ENCODE results near the gene KDM7A.

Gene KDM7A

GRCh38 chr7:140053812-140054539 is 122.8 kb downstream of the KDM7A start:
- no peak for DNase-seq

GRCh38 chr7:140051820-140052219 is 125.0 kb downstream of the KDM7A start:
- DNase-seq = no peak

- DNase-seq = no peak
Observed at GRCh38 chr7:140050100-140050499, 126.7 kb downstream of the KDM7A start.

- no peak for DNase-seq
Observed at GRCh38 chr7:140049339-140050024, 127.3 kb downstream of the KDM7A start.

- DNase-seq = no peak
Observed at GRCh38 chr7:140048989-140049338, 127.8 kb downstream of the KDM7A start.

- DNase-seq = no peak
Observed at GRCh38 chr7:140048138-140048537, 128.6 kb downstream of the KDM7A start.

- DNase-seq = no peak
Observed at GRCh38 chr7:140047197-140047596, 129.6 kb downstream of the KDM7A start.

GRCh38 chr7:140045697-140046096 is 131.1 kb downstream of the KDM7A start:
- no peak for DNase-seq

- no peak for DNase-seq
Observed at GRCh38 chr7:140044251-140044650, 132.5 kb downstream of the KDM7A start.

- DNase-seq = no peak
Observed at GRCh38 chr7:140042386-140042670, 134.5 kb downstream of the KDM7A start.

GRCh38 chr7:140041659-140042385 is 135.0 kb downstream of the KDM7A start:
- no peak for DNase-seq

- no peak for DNase-seq
Observed at GRCh38 chr7:140039896-140040295, 136.9 kb downstream of the KDM7A start.

GRCh38 chr7:140039066-140039465 is 137.7 kb downstream of the KDM7A start:
- DNase-seq = no peak

GRCh38 chr7:140036224-140036962 is 140.4 kb downstream of the KDM7A start:
- DNase-seq = peak; percentile 18

- DNase-seq = no peak
Observed at GRCh38 chr7:140035400-140036223, 141.2 kb downstream of the KDM7A start.

Measured in CD4-positive, alpha-beta T cell treated with Interleukin-17A for 4 hours (primary cell).